Measurements from ENCODE around the gene ATG2B. TPM values are rescaled to one million over a fixed set of nuclear protein-coding genes. Genes with fewer than 3 reads are reported as not detected.
A peak's percentile ranks its signal among the peaks of the same experiment; 100 is the strongest.

The ATG2B gene
- total RNA-seq, 6 experiments from 2014 or later, result 13.9 to 24.4 (median 16.3) TPM

GRCh38 chr14:96368534-96368933, 5.4 kb upstream of the ATG2B start:
- intact Hi-C loops (cut with DNase I), result no loop called here
- Histone ChIP-seq H3K36me3 (no peaks in the 10 kb centered on the region), H3K4me3 (no peak overlapping the region), H3K27ac (no peak overlapping the region), H3K4me1 (peaks cover 0 to 12% (median 3%) of the 10 kb centered on the region in 4 donors), H3K27me3 (no peaks in the 10 kb centered on the region), H3K9me3 (no peaks in the 10 kb centered on the region)
- ATAC-seq (no peak), DNase-seq (no peak)
- WGBS (ENCODE audit: insufficient coverage, low coverage, low lambda C conversion rate, missing lambda C conversion rate), result 100% methylated on average over 1 of the region's 1 CpG
- no peak for TF ChIP-seq CTCF (IDR thresholded peaks at IDR 0.05)
- TF ChIP-seq POLR2A (IDR thresholded peaks at IDR 0.05), result no peak

DNA sequence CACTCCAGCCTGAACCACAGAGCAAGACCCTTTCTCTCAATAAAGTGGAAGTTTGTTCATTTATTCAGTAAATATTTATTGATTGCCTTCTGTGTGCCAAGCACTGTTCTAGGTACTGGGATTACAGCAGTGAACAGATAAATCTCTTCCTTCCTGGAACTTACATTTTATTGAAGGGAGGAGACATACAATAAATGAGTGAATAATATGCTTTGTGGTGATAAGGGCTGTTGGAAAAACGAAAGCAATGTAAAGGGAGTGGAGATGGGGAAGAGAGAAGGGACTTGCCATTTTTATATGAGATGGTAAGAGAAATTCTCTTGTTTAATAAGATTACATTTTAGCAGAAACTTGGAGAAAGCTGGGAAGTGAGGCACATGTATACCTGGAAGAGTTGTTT, 1.8 kb upstream of the ATG2B start:
- ATAC-seq, result no peak
- intact Hi-C loops (cut with DNase I), result no loop called here
- Histone ChIP-seq H3K4me1 (peaks cover 0 to 23% (median 8%) of the 10 kb centered on the region in 4 donors), H3K36me3 (no peaks in the 10 kb centered on the region), H3K9me3 (no peaks in the 10 kb centered on the region), H3K27me3 (no peaks in the 10 kb centered on the region), H3K4me3 (no peak overlapping the region), H3K27ac (no peak overlapping the region)
- 38% methylated on average over 1 of the region's 1 CpG for WGBS (ENCODE audit: insufficient coverage, low coverage, low lambda C conversion rate, missing lambda C conversion rate)
- DNase-seq, result no peak
- TF ChIP-seq POLR2A (IDR thresholded peaks at IDR 0.05), result no peak
- TF ChIP-seq CTCF (IDR thresholded peaks at IDR 0.05), result no peak

DNA sequence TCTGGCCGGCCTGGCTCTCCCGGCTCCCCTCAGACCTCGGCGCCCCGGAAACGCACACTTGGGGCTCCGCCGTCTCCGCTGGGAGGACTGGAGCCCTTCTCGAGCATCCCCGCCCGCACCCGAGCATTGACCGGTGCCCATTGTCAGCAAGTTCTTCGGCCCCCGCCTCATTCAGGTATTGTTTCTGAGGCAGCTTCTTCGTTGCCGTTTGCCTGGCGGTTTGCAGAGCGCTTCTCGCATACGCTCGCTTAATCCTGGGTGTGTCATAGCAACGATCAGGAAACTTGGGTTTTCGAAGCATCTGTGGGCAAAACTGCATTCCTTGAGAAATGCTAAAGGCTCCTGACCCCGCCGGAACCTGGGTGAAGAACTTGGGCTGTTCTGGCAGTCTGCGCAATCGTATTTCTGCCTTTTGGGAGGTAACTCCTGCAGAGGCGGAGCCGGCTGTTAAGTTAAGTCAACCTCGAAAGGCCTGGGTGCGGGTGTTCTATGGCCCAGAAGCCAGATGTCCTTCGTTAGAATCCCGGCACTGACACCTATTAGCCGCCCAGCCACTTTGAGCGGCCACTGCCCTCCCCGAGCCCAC, 703 bp upstream of the ATG2B start:
- Histone ChIP-seq H3K4me1 (peaks cover 0 to 23% (median 8%) of the 10 kb centered on the region in 4 donors), H3K36me3 (no peaks in the 10 kb centered on the region), H3K27ac (peak overlapping the region; percentile 20 to 96 (median 94)), H3K4me3 (peak overlapping the region; percentile 83 to 97 (median 97)), H3K27me3 (no peaks in the 10 kb centered on the region), H3K9me3 (no peaks in the 10 kb centered on the region)
- TF ChIP-seq POLR2A (IDR thresholded peaks at IDR 0.05) (no peak), CTCF (IDR thresholded peaks at IDR 0.05) (no peak)
- ATAC-seq (peak; percentile 30 to 48 (median 32)), DNase-seq (peak; percentile 61 to 66 (median 66))
- 0% methylated on average over 19 of the region's 38 CpGs for WGBS (ENCODE audit: insufficient coverage, low coverage, low lambda C conversion rate, missing lambda C conversion rate)
- intact Hi-C loops (cut with DNase I), result no loop called here

GRCh38 chr14:96362071-96362964, 823 bp downstream of the ATG2B start:
- H3K4me3 ChIP-seq, result peak overlapping the region; percentile 83 to 97 (median 97)
- H3K27me3 ChIP-seq, result no peaks in the 10 kb centered on the region
- H3K27ac ChIP-seq, result peak overlapping the region; percentile 86 to 96 (median 94)
- no peaks in the 10 kb centered on the region for H3K9me3 ChIP-seq
- WGBS (ENCODE audit: insufficient coverage, low coverage, low lambda C conversion rate, missing lambda C conversion rate), result 0% methylated on average over 15 of the region's 27 CpGs
- TF ChIP-seq CTCF (IDR thresholded peaks at IDR 0.05) (no peak), POLR2A (IDR thresholded peaks at IDR 0.05) (peak; percentile 38)
- intact Hi-C loops (cut with DNase I), result no loop called here
- peak; percentile 41 to 58 (median 45) for ATAC-seq
- H3K4me1 ChIP-seq, result peaks cover 0 to 23% (median 8%) of the 10 kb centered on the region in 4 donors
- peak in 2 of 3 donors; percentile 55 to 70 for DNase-seq
- no peaks in the 10 kb centered on the region for H3K36me3 ChIP-seq
